ENCODE measurements around the gene RPS19. TPM values are rescaled to one million over a fixed set of nuclear protein-coding genes. Genes with fewer than 3 reads are reported as not detected.

RPS19 gene
- polyA plus RNA-seq, 2 of the 4 experiments (the other 2 are of a cell fraction), result 3,564 to 7,778 TPM

- ChIA-PET CTCF (interaction anchor here (0.6 to 1.8 kb wide), 8 partner anchors 8 to 268 kb away, joined by 3 to 10 read pairs (median 4); partner anchors contain the start of genes ERFL and RABAC1), POLR2A (no interaction called here)
- TF ChIP-seq CEBPB (IDR thresholded peaks at IDR 0.05) (no peak), GATA3 (IDR thresholded peaks at IDR 0.05; ENCODE audit: borderline replicate concordance) (no peak)
- FAIRE-seq (peak; percentile 96), DNase-seq (ENCODE audit: low read depth in 1 of 2, low spot score in 1 of 2) (no peak), ATAC-seq (no peak)
- H3K4me1 ChIP-seq, result peaks cover 5% of the 10 kb centered on the region
- no peak overlapping the region for H3K27ac ChIP-seq
- H3K4me3 ChIP-seq, result no peak overlapping the region
- H3K9me3 ChIP-seq, result no peaks in the 10 kb centered on the region
- H3K4me2 ChIP-seq, result no peak overlapping the region
- WGBS (ENCODE audit: missing lambda C conversion rate), result 91% methylated on average over 33 of the region's 33 CpGs
Measured at GRCh38 chr19:41919948-41920712, 60.1 kb downstream of the RPS19 start.

GRCh38 chr19:41920882-41921576 lies 61.0 kb downstream of the RPS19 start:
- Histone ChIP-seq H3K4me3 (no peak overlapping the region), H3K4me2 (no peak overlapping the region), H3K27ac (no peak overlapping the region), H3K4me1 (no peaks in the 10 kb centered on the region), H3K9me3 (no peaks in the 10 kb centered on the region)
- TF ChIP-seq RCOR1 (IDR thresholded peaks at IDR 0.05; ENCODE audit: low read depth, low read length), result no peak
- no peak for TF ChIP-seq CEBPB (IDR thresholded peaks at IDR 0.05)
- TF ChIP-seq SMC3 (IDR thresholded peaks at IDR 0.05), result no peak
- TF ChIP-seq MYC (IDR thresholded peaks at IDR 0.05; ENCODE audit: borderline replicate concordance, low read length), result no peak
- no peak for TF ChIP-seq POLR2AphosphoS2 (conservative IDR thresholded peaks at IDR 0.05; ENCODE audit: low read length)
- no peak for TF ChIP-seq GATA3 (IDR thresholded peaks at IDR 0.05; ENCODE audit: borderline replicate concordance)
- TF ChIP-seq ZSCAN20 (CRISPR knock-in tag; IDR thresholded peaks at IDR 0.05), result no peak
- no peak for TF ChIP-seq EP300 (IDR thresholded peaks at IDR 0.05)
- no peak for TF ChIP-seq CTCF (IDR thresholded peaks at IDR 0.05)
- TF ChIP-seq HMGXB4 (CRISPR knock-in tag; IDR thresholded peaks at IDR 0.05; ENCODE audit: borderline replicate concordance), result no peak
- TF ChIP-seq POLR2A (IDR thresholded peaks at IDR 0.05; ENCODE audit: low read length), result no peak
- no peak for TF ChIP-seq FOXS1 (CRISPR knock-in tag; IDR thresholded peaks at IDR 0.05)
- TF ChIP-seq FOSL2 (IDR thresholded peaks at IDR 0.05), result no peak
- no peak for TF ChIP-seq FOSL2 (CRISPR knock-in tag; IDR thresholded peaks at IDR 0.05)
- no peak for TF ChIP-seq EHF (CRISPR knock-in tag; IDR thresholded peaks at IDR 0.05)
- no peak for TF ChIP-seq BCL3 (IDR thresholded peaks at IDR 0.05)
- TF ChIP-seq BHLHE40 (IDR thresholded peaks at IDR 0.05; ENCODE audit: low read depth, low read length), result no peak
- FAIRE-seq (no peak), DNase-seq (ENCODE audit: low read depth in 1 of 2, low spot score in 1 of 2) (no peak), ATAC-seq (no peak)
- POLR2A ChIA-PET, result no interaction called here
- CTCF ChIA-PET, result interaction anchor here (1.1 to 2.1 kb wide), 6 partner anchors 10 to 37 kb away, joined by 3 to 9 read pairs (median 6); no protein-coding TSS in a partner anchor
- 67% methylated on average over 26 of the region's 26 CpGs for WGBS (ENCODE audit: missing lambda C conversion rate)
